GM19468 (cell line): ENCODE measurements around the gene FOXP1.

Experiments
- ATAC-seq: cut with Tn5 transposase; IDR thresholded peaks from one replicate; pipeline ENCODE4 v1.9.1; 2021; ENCODE audit warnings: mild to moderate bottlenecking, moderate library complexity, moderate number of reproducible peaks; ENCODE audit not compliant: unreplicated experiment; ENCODE audit errors: extremely low read depth

The FOXP1 gene

GRCh38 chr3:71210257-71211007 is 373.1 kb downstream of the FOXP1 start:
- no peak for ATAC-seq

DNA sequence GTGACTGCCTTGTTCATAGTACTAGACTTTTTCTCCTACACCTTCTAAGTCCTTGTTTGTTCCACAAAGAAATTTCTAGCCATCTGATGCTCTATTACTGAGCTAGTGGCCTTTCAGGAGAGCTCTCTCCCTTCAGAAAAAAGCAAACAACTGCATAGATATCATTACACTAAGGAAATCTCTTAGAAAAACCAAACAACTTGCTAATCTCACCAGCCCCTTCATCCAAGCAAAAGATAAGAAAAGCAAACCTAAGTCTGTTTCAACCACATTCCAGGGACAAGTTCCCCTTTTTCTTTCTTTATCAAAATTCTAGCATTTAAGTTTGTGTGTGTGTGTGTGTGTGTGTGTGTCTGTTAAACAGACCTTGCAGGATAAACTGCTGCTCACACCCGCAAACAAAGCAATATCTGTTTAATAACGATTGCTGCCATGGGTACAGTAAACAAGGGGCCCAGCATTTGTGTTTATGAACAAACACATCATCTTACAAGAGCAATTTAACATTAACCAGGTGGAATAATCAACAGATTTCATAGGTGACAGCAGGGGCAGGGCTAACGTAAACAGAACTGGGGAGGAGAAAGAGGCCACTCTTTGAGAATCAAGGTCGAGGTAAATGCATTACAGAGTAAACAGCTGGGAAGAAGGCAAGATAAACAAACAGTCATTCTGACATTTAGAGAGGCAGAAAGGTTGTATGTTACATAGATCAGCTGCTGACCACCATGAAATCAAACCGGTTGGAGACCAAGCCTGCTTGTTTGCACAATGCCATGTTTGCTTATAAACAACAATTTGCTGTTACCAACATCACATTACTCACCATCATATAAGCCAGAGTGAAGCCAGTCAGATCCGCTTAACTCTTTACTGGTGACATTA is 375.1 kb downstream of the FOXP1 start:
- no peak for ATAC-seq

GRCh38 chr3:71207632-71208031 is 375.9 kb downstream of the FOXP1 start:
- ATAC-seq, result no peak

DNA sequence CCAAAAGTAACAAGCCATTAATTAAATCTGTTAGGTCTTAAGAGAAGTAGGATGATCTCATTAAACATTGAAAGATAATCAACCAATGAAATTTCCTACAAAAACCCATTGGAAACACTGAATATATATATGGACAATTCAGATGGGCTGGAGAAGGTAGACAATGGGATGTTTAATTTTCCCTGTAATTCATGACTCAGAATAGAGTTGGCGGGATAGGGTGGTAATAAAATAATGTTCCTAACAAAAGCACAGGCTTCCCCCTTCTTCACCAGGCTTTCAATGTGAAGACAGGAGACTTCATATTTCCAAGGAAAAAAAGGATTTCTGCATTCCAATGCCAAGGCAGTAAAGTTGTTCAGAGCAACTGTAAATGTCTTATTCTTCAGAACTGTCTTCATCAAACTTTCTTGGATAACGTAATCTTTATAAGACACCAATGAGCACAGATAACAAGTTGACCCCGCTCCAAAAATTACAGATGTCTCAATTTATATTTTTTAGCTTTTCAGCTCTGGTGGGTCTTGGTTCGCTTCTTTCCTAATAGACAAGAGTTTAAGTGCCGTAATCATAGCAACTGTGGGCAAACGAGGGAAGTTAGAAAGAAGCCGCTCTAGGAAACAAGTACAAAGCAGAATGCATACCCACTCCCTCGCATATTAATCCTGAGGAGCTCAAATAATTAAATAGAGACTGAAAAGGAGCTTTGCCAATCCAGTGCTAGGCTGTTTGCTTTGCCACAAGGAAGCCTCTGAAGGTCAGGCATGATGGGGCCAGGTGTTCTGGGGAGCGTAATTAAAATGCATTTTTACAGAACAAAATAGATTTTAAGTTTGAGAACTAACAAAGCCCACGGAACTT is 377.0 kb downstream of the FOXP1 start:
- no peak for ATAC-seq

DNA sequence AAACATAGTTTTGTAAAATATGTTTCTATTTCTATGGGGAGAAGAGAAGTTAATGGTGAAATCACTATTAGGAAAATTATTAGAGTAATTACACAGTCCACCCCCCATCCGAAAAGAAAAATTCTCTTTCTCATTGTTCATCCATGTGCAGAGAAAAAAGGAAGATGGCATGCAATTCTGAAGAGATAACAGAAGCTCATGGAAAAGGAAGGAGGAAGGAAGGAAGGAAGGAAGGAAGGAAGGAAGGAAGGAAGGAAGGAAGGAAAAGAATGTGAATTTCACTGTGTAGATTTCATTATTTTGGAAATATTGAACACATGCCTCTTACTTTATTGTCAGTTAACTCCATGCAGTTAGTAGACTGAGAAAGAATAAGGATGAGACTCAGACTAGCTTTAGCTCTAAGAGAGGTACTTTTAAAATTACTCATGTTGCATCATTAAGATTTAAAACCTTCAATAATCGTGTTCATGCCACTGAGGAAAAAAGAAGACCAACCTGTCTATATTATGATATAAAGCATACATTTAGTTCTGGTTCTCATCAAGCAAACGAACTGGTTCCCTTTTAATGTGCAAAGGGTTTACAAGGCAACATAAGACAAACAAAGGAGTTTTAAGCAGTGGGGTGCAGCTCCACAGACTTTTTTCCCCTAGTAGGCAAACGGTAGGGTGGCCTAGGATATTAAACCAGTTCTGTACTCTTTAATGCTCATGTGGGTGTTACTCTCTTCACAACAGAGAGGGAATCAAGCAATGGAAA is 379.6 kb downstream of the FOXP1 start:
- no peak for ATAC-seq

GRCh38 chr3:71202848-71203533 is 380.5 kb downstream of the FOXP1 start:
- ATAC-seq, result no peak

DNA sequence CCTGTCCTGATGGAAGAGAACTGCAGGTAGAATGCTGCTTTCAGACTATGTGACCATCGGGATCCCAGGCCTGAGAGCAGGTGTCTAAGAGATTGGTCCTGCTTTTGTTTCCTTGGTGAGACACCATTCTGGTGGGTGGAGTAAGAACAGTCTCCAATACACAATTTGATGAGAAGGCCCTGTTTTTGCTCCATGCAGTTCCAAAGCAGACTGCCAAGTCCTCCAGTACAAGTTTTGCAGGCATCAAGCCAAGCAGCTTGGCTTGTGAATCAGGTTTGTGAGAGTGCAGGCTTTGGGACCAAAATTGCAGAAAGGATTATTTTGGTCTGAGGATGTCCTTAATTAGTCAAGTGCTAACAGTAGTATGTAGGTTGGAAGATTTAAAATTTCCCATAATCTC is 381.6 kb downstream of the FOXP1 start:
- no peak for ATAC-seq

DNA sequence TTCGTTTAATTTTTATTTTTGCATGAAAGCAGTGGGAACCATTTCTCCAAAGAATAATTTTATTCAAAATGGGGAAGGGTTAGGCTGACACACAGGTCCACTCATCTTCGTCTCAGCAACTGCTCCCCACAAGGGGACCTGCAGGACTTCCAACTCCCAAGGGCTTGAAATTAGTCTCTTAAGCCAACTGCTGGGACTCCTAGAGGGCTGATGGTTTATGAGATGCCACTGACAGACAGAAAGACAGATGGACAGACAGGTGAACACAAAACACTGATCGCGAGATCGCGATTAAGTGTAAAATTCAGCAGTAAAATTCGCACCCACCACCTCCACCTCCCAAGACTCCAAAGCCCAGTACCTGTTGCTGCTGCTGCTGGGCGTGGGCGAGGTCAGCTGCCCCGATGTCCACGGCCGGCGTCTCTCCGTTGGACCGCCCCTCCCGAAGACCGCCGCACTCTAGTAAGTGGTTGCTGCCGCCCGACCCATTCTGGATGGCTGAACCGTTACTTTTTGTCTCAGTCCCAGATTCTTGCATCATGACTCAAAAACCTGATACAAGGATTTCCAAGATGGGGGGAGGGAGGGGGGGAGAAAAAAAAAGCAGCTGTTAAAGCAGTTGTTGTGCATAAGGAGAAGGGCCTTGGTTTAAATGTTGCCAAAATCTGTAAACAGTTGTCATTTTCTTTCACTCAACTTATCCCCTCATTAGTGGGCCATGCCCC is 385.5 kb downstream of the FOXP1 start:
- ATAC-seq, result no peak

DNA sequence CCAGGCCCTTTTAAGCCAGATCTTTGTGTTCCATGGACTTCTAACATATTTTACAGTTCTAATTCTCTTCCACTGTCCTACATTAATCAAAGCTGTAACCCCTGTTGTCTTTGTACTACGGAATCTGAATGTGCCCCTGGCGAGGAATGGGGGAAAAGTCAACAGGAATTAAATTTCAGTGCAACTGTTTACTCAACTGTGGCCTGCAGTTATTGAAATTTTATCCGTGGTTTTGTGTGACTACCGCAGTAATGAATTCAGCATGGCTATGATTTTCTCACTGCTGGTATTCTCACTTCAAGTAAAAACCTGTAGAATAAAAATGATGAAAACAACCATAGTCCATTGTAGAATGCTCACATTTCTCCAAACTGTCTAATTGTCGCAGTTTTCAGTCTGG is 388.0 kb downstream of the FOXP1 start:
- ATAC-seq, result no peak

DNA sequence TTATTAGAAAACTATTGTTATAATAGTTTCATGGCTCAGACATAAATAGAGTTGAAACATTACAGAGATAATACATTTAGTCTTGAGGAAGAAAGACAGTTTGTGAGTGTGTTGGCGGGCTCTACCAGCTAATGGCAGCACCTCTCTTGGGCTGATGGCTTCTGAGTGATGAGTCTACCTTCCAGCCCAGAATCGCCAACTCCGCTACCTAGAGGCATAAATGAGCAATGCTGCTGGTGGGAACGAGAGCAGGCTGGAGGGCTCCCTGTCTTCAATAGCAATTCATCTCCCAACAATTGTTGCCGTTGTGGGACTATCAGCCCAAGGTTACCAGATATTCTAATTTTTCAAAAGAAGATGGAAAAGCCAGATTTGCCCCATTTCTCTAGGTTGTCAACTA is 388.7 kb downstream of the FOXP1 start:
- no peak for ATAC-seq

DNA sequence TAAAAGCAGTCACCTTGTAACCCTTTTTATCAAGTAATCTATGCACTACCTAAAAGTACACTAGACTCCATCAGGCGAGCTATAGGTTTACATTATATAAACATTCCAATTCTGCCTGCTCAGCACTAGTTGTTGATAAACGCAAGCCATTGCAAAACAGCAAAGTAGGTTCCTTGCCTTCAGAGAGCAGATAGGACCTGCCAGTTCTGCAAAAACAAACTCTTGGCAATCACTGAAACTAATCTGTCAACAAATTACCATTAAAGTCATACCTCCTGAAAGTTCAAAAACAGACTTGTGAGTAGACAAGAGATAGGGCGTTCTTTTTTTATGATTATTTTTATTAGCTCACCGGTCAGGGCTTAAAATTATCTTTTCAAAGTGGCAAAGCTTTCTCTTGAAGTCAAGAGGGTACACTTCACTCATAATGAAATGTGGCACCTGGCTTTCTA is 392.5 kb downstream of the FOXP1 start:
- no peak for ATAC-seq

GRCh38 chr3:71189480-71189879 is 394.0 kb downstream of the FOXP1 start:
- ATAC-seq, result no peak

- no peak for ATAC-seq
Measured at GRCh38 chr3:71187715-71188114, 395.8 kb downstream of the FOXP1 start.

DNA sequence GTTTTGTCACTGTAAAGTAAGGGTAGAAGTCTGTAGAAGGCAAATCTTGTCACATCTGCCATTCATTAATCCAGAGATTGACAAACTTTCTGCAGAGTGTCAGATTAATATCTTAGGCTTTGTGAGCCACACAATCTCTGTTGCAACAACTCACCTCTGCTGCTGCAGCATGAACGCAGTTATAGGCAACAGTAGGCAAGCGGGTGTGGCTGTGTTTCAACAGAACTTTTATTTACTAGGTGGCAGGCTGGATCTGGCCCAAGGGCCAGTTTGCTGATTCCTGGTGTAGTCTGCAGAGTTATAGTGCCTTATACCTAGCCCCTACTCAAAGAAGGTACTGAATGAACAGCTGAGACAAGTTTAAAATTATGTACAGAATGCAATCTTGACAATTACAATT is 396.7 kb downstream of the FOXP1 start:
- no peak for ATAC-seq

- ATAC-seq, result no peak
Measured at GRCh38 chr3:71185733-71186455, 397.6 kb downstream of the FOXP1 start.

DNA sequence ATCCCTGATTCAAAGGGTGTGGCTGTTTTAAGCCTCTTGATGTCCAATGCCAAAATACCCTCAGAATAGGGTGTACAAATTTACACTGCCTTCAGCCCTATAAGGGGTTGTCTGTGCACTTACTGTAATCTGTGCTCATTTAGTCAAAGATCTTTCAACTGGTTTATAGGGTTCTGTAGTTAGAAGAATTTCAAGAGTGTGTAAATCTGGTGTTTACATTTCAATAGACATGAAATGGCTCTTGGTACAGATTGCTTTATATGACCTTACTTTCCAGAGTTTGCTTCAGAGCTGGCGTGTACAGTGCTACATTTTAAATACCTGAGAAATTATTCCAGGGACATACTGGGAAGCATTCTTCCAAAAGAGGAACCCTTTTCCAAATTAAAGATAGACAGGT is 399.3 kb downstream of the FOXP1 start:
- ATAC-seq, result no peak

DNA sequence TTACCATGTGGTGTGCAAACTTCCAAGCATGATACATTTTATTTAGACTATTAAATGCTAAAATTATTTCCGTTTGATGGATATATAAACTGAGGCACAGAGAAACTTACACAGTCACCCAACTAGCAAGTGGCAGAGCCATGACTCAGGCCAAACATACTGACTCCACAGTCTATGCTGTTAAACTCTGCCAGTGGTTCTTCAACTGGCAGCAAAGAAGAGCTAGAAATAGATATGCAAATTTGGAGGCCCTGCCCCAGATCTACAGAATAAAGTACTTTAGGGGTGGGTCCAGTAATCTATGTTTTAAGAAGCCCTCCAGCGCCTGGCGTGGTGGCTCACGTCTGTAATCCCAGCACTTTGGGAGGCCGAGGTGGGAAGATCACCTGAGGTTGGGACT is 400.0 kb downstream of the FOXP1 start:
- no peak for ATAC-seq

DNA sequence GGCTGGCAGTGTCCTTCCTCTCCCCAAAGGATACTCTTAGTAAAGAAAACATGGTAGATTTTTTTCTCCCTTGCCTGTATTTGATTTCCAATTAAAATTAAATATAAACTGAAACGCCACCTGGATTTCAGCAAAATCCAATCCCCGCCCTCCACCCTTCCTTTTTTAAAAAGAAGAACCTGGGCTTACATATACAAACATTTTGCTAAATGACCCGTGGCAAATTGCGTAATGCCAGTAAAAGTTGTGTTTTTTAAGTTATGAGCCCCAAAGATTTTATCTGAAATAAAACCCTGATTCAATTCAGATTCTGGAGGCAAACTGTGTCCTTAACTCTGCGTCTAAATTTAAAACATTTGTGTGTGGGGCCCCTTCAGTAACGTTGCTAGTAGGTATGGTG is 403.0 kb downstream of the FOXP1 start:
- no peak for ATAC-seq
